ENCODE data around the gene PRKACA. TPM values are rescaled to one million over a fixed set of nuclear protein-coding genes. Genes with fewer than 3 reads are reported as not detected.
"Not testable (repeated sequence)": the region's sequence is repeated elsewhere in the genome, so short reads cannot be mapped to it uniquely, and the experiment has no call there.

The PRKACA gene
- total RNA-seq, 1 donor from 2014 or later, result 27.0 TPM

DNA sequence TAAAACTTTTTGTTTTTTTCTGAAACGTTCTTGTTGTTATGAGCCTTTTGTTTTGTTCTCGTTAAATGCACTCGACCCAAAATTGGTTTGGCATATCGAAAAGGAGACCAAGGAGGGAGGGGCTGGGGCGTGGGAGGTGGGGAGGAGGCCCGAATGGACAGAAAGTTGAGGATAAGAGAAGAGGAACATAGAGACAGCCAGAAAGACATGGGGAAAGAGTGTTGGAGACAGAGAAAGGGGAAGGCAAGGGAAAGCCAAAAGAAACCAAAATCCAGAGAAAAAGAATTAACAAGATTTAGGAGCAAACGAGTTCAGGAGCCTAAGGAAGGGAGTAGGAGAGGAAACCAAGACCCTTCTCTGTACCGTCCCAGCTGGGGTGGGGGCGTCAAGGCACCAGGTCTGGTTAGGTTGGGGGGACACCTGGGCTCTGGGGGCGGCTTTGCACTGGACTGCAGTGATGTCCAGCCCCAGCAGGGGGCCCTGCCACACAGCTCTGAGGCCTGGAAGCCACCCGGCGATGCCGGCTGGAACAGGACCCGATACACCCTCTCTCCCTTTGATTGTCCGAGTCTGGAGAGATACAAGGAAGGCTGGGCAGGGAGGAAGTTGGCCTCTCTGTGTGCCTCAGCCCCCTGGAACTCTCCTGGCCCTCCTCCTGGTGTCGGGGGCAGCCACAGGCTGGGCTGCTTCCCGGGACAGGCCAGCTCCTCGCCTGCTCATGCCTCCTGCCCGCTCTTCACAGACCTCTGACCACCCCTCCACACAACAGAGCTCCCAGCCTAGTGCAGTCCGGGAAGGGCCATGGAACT lies 30.4 kb upstream of the PRKACA start:
- peak; percentile 73 to 86 for DNase-seq (ENCODE audit: low read depth in 2 of 2)

DNA sequence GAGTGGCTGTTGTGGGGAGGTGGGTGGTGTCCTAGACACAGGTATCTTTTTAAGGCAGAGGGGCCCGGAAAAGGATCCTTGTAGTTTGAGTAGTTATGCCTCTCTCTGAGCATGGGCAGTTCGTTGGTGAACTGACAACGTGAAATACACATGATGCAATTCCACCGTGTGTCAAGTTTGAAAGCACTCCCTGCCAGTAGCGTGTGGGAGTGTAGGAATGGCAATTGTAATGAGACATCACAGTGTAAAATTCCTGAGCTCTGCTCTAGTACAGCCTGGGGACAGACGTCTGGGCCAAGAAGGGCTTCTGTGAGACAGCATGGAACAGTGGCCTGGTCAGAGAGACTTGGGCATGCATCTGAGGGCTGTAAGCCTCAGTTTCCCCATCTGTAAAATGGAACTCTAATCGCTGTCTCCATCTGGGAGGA lies 29.2 kb upstream of the PRKACA start:
- DNase-seq (ENCODE audit: low read depth in 2 of 2), result no peak

DNA sequence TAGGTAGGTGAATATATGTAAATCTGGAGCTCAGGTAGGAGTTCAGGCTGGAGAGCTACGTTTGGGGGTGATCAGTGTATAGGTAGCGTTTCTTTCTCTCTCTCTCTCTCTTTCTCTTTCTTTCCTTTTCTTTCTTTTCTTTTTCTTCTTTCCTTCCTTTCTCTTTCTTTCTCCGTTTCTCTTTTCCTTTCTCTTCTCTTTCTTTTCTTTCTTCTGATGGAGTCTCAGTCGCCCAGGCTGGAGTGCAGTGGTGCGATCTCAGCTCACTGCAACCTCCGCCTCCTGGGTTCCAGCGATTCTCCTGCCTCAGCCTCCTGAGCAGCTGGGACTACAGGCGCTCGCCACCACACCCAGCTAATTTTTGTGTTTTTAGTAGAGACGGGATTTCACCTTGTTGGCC lies 28.6 kb upstream of the PRKACA start:
- not testable (repeated sequence) for DNase-seq (ENCODE audit: low read depth in 2 of 2)

DNA sequence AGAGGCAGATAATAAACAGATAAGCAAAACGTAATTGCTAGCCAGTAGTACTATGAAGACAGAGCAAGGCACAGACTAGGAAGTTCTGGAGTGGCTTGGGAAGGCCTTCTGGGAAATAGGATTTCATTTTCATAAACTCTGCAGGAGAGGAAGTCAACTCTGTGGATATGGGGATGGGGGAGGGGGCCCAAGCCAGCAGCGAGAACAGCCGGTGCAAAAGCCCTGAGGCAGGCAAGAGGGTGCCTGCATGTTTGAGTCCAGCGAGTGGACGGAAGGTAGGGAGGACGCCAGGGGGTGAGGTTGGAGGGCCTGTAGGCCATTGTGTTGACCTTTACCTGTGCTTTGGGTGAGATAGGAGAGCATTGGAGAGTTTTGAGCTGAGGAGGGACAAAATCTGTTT lies 27.8 kb upstream of the PRKACA start:
- no peak for DNase-seq (ENCODE audit: low read depth in 2 of 2)

DNA sequence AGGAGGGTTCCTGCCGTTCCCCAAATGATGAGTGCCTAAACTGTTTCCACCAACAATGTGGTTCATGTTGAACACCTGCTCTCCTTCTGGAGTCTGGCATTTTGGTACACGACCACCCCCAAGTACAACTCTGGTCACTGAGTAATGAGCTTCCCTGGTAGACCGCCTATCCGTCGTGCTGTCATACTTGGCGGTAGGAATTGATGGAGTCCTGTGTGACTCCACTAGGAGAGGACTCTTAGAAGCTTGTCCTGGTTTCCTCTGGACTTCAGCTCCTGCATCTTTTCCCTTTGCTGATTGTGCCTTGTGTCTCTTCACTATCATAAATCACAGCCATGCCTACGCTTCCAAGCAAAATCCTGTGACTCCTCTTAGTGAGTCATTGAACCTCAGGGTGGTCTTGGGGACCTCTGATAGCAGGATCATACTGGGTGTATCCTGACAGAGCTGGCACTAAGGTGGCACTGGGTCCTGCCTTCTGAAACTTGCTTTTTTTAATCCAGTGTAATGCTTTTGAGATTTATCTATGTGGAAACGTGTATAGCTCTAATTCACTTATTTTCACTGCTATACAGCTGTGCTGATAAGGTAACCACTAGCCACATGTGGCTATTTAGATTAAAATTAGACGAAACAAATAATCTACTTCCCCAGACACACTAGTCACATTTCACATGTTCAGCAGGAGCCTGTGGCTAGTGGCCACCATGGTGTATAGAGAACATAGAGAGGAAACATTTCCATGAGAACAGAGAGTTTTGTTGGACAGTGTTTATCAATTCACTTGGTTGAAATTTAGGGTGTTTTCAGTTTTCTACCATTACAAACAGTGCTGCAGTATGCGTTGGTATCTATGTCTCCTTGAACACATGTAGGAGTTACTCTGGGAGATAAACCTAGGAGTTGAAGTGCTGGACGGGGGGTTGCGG lies 25.0 kb upstream of the PRKACA start:
- DNase-seq (ENCODE audit: low read depth in 2 of 2), result no peak

DNA sequence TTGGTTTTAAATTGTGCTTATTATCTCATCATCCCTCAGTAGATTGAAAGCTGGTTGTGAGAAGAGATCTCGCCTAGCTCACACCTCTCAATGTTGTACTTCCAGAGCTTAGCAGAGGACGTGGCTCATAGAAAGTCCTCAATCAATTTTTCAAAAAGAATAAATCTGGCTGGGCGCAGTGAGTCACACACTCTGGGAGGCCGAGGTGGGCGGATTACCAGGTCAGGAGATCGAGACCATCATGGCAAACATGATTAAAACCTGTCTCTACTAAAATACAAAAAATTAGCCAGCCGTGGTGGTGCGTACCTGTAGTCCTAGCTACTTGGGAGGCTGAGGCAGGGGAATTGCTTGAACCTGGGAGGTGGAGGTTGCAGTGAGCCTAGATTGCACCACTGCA lies 23.5 kb upstream of the PRKACA start:
- DNase-seq (ENCODE audit: low read depth in 2 of 2), result no peak

DNA sequence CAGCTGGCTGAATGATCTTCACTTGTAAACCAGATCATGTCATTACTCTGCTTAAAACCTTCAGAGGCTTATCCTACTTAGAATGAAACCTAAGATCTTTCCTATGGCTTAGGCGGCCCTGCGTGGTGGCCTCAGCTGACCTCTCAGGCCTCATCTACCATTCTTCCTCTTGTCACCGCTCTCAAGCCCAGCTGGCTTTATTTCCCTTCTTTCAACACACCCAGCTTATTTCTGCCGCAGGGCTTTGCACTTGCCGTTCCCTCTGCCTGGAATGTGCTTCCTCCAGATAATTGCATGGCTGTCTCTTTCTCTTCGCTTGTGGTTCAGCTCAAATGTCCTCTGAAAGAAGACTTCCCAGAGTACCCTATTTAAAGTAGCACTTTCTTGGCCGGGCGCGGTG lies 22.4 kb upstream of the PRKACA start:
- no peak for DNase-seq (ENCODE audit: low read depth in 2 of 2)

DNA sequence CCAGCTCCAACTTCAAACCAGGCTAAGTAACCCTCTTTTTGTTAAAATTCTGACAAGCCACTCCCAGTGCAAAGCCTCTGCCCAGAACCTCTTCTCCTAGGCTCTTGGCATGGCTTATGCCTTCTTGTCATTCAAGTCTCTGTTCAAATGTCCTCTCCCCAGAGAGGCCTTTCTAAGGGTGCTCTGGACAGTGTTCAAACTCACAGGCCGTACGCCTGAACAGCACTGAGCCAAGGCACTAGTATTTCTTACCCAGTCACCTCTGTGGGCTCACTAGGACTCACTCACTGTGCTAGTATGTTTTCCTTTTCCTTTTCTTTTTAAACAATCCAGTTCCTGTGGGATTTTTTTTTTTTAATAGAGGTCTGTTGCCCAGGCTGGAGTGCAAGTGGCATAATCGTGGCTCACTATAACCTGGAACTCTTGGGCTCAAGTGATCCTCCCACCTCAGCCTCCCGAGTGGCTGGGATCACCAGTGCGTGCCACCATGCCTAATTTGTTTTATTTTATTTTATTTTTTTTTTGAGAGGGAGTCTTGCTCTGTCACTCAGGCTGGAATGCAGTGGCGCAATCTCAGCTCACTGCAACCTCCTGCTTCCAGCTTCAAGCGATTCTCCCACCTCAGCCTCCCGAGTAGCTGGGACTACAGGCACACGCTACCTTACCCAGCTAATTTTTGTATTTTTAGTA lies 21.2 kb upstream of the PRKACA start:
- peak in 1 of 2 donors; percentile 64 for DNase-seq (ENCODE audit: low read depth in 2 of 2)

DNA sequence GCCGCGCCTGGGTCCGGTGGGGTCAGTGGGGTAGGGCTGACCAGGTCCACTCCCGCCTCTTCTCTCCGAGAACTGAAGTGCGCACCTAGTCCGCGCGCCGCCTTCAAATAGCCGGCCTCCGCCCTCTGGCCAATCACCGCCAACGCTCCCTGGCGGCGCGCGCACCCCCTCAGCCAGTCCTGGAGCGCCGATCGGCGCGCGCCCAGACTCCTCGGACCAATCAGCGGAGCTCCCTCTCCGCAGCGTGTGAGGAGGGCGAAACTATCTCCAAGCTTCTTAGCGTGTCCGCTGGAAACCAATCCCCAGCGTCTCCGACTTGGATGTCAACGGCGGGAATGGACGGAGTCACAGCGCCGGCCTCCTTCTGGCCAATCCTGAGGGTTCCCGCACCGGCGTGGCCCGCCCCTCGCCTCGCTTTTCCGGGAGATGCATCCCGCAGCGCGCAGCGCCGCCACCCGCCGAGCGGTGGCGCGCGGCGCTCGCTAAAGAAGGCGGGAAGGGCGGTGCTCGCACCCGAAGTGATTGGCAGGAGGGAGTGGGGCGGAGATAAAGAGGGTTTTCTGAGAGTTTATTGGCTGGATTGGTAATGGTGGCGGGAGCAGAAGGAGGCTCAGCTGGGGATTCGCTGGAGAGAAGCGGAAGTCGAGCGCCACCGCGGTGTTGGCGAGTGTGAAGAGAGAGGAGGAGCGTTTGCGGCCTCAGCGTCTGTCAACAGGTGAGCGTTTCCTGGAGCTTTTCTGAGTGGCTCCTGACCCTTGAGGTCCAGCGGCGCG lies 19.1 kb upstream of the PRKACA start, which contains the start of gene ASF1B:
TSS of gene ASF1B (minus strand) at position 81 of the 773 bp plus-strand sequence. CDS start 133 bp downstream, outside the sequence.
- peak; percentile 100 for DNase-seq (ENCODE audit: low read depth in 2 of 2)

DNA sequence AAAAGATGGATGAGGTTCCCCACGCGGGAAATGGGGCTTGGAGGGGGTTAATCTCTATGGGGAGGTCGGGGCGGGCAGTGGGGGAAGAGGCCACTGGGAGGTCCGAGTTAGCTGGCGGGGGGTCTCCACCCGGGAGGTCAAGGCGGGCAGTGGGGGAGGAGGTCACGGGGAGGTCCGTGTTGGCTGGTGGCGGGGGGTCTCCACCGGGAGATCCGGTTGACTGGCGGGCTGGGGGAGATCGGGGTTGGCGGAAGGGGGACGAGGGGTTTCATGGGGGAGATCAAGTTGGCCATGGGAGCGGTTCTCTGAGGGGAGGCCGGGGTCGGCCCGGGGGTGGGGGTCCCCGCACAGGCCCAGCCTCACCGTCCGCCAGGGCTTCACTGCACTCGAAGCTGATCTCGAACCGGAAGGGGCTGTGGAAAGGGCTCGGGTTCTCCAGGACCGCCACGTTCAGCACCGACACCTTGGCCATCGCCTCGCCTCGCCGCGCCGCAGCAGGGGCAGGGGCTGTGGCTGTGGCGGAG lies 18.5 kb upstream of the PRKACA start:
- DNase-seq (ENCODE audit: low read depth in 2 of 2), result no peak

DNA sequence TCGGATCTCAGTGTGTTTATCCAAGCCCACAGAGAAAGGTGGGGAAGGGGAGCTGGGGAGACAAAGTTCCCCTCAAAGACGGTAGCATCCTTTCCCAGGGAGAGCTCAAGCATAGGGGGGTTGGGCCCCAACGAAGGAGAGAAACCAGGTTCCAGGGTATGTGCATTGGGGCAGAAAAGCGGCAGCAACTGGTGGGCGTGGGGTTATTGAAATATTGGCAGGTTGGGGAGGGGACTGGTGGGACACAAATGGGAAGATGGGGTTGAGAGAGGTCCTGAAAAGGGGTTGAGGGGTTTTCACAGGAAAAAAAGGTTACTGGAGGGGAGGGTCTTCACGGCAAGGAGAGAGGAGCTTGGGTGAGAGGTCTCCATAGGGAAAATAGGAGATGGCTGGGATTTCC lies 17.8 kb upstream of the PRKACA start:
- DNase-seq (ENCODE audit: low read depth in 2 of 2), result no peak

DNA sequence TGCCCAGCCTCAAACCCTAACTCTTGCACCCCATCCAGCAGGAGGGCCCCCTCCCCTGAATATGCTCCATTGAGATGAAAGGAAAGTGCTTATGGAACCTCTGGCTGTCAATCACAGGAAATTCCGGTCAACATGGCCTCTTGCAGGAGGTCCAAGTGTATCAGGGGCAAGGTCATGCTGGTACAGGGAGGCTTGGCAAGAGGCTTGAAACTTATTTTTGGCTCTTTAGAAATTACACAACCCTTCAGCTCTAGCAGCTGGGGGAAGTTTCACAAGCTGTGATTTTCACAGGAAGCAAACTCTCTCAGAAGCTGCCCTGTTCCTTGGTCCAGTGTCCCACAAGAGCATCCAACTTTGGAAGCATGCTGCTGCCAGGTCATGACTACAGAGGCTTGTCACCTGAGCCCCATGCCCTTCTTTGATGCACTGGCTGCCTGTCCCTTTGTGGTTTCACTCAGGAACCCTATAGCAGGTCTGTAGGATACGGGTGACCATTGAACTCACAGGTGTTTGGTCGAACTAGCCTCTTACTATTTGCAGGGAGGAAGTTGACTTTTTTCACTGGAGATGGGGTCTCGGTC lies 10.5 kb upstream of the PRKACA start:
- DNase-seq (ENCODE audit: low read depth in 2 of 2), result no peak

DNA sequence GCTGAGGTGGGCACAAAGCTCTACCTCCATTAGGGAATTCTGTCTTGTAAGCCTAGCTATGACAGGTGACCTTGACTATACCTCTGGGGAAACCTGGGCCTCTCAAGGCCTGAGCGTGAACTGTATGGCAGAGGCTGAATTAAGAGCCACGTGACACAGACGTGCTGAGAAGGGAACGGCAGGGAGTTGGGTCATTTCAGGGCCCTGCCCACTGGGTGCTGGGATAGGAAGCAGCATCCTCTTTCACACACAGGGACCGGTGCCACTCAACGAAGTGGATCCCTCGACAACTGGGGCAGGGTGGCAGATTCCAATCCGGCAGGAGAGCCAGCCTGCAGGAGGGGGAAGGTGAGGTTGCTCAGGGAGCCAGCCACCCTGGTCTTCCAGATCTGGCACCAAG lies 9.6 kb upstream of the PRKACA start:
- DNase-seq (ENCODE audit: low read depth in 2 of 2), result no peak

DNA sequence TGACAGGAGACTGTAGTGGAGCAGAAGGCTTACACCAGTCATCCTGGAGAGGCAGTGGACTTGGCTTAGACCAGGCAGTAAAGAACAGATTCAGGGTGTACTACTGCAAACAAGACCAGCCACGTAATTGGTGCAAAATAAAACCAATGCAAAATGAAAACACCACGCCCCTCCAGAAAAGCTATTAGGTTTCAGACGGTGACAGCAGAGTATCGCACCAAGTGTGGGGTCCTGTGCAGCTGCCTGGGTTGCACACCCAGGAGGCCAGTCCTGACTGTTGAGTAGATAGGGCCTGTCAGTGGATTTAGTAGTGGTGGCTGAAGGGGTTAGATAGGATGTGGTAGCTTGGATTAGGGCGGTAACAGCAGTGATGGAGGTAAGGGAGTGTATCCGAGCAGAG lies 5.4 kb upstream of the PRKACA start:
- DNase-seq (ENCODE audit: low read depth in 2 of 2), result no peak

DNA sequence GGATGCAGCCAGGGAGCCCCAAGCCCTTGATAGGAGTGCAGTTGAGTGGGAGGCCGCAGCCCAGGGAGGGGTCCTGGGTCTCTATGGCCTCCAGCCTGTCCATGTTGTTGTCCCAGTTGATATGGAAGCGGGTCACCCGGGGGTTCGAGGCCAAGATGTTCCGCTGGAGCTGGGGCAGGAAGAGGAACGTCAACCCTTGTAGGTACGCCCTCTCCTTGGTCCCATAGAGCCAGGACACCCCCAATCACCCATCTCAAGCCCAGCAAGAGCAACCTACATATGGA lies 2.9 kb upstream of the PRKACA start:
- no peak for DNase-seq (ENCODE audit: low read depth in 2 of 2)

DNA sequence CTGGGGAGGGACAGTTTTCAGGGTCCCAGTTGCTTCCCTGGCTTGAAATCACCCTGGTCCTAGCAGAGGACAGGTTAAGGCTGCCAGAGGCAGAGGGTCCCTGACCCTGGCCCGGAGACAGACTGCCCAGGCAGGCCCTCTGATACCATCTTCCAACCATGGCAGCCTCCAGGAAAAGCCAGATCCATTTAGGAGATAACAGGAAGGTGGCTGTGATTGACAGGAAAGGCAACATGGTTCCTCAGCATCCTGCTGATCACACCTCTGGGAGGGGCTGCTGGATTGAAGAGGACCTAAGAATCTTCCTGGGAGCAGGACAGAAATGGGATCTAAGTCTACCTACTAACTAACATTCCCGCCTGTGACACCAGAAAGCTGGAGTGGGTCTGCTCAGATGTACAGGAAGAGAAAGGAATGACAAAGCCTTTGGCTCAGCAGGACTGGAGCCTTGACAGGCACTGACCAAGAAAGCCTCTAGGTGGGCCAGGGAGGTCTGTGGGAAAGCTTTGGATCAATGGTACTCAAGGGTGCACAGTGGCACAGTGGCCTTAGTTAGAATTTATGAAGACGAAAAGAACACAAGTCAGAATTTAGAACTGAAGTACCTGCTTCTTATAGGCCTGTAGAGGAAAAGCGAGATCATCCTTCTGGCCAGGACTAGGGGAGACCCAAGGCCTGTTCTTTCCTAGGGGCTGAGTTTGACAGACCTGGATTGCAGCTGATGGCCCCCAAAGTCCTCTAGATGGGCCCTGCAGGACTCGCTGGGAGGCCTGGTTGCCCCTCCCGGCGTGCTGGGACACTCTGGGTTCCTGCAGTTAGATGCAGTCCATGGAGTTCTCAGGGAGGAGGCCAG lies 2.3 kb upstream of the PRKACA start:
- DNase-seq (ENCODE audit: low read depth in 2 of 2), result no peak

DNA sequence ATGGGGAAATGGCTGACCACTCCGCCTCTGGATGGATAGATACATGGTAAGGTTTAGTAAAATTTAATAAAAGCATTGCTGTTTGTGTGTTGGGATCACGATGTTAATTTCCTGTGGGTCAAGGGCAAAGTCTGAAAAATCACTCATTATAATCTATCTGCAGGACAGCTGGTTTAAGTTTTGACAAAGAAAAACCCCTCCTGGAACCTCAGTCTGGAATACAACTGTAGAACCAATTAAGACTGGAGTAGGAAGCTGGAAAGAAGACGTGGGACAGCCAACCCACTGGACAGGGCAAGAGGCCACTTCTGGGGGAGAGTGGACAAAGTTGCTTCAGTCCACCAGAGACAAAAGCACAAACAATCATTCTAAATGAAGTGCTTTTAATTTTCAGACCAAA lies 1.6 kb upstream of the PRKACA start:
- DNase-seq (ENCODE audit: low read depth in 2 of 2), result no peak

DNA sequence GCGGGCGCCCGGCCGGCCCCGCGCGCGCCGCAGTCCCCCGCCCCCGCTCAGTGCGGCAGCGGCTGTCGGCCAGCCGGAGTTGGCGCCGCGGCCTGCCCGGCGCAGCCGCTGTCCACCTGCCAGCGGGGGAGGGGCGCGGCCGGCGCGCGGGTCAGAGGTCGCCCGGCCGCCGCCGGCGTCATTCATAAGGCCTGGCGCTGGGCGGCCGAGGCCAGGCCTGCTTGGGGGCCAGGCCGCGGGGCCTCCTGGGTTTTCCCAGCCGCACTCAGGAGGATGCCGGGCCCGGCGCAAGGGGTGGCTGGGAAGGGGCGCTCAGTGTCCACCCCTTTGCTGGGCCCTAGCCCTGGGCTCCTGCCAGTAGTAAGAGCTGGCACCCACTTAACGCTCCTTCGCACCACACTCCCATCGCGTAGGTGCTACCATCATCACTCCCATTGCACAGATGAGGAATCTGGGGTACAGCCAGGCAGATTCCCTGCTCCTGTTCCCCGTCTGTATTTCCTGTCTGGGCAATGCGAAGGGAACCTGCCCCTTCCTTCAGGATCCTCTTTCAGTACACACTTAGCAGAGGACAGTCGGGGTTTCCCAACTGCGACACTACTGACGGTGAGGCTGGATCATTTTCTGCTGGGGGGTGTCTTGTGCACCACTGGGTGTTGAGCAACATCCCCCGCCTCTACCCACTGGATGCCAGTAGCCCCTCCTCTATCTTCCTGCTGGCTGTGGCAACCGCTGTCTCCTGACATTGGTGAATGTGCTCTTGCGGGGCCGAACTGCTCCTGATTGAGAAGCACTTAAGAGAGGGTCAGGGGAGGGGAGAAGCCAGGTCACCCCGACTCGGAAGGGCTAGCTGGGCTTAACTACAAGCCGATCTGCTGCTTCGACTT lies 846 bp upstream of the PRKACA start:
- peak; percentile 80 to 89 for DNase-seq (ENCODE audit: low read depth in 2 of 2)

Measured in lung microvascular endothelial cell (primary cell).